HepG2 (cell line): ENCODE measurements around the gene GPHN. TPM values are rescaled to one million over a fixed set of nuclear protein-coding genes. Genes with fewer than 3 reads are reported as not detected.

Experiments used
- ASH2L ChIP-seq: fragments of 300-600, 200-600 bp; sonication (generic); IDR thresholded peaks from 2 replicates; pipeline ENCODE4 v1.7.0; 2017; ENCODE audit warnings: low read depth, mild to moderate bottlenecking, moderate library complexity, mixed read lengths, low read length; ENCODE audit not compliant: insufficient read length
- FOSL1 ChIP-seq: sonication (generic); formaldehyde crosslinking; IDR thresholded peaks from 2 replicates; pipeline ENCODE4 v1.9.0; 2021; ENCODE audit warnings: missing genetic modification reagents, borderline replicate concordance
- RFXAP ChIP-seq: sonication (generic); formaldehyde crosslinking; IDR thresholded peaks from 2 replicates; pipeline ENCODE4 v1.4.0; 2020; ENCODE audit warnings: missing genetic modification reagents, borderline replicate concordance
- ZMYM2 ChIP-seq: sonication (generic); formaldehyde crosslinking; IDR thresholded peaks from 2 replicates; pipeline ENCODE4 v1.8.0; 2022; ENCODE audit warnings: mild to moderate bottlenecking, missing genetic modification reagents
- ZNF615 ChIP-seq: sonication (generic); formaldehyde crosslinking; IDR thresholded peaks from 2 replicates; pipeline ENCODE4 v1.5.0; 2020; ENCODE audit warnings: mild to moderate bottlenecking, missing genetic modification reagents, borderline replicate concordance
- polyA plus RNA-seq, 8 experiments: library from polyadenylated mRNA; depleted of rRNA in 3 of 8; stranded (reverse) in 7 of 8; unstranded in 1 of 8; fragments of >200 nt; fragmentation: Illumina TruSeq in 4 of 8; extraction: Trizol in 4 of 8; gene quantifications; 2 replicates each; pipeline versions ENCODE4 v1.2.1 to v1.2.3, GENCODE V29; 2011 to 2016; ENCODE audit warnings: low read depth in 4 of 8, missing spikeins in 1 of 8, mixed read lengths in 1 of 8; ENCODE audit not compliant: insufficient read depth in 1 of 8
- total RNA-seq, 5 experiments: library from RNA; depleted of rRNA; stranded (reverse); fragments of >200 nt; fragmentation: Illumina TruSeq; extraction: Trizol; gene quantifications; 2 replicates each; pipeline ENCODE4 v1.2.3, GENCODE V29; 2016; ENCODE audit warnings: low read depth in 1 of 5
- TF ChIP-seq, protein P1 (sequence below): sonication (generic); formaldehyde crosslinking; IDR thresholded peaks from 2 replicates; pipeline ENCODE4 v1.4.0; 2020; ENCODE audit warnings: mild to moderate bottlenecking, missing genetic modification reagents
- TF ChIP-seq, protein P2 (sequence below): sonication (generic); formaldehyde crosslinking; IDR thresholded peaks from 2 replicates; pipeline ENCODE4 v1.4.0; 2020; ENCODE audit warnings: missing genetic modification reagents
- TF ChIP-seq, protein P3 (sequence below): sonication (generic); formaldehyde crosslinking; IDR thresholded peaks from 2 replicates; pipeline ENCODE4 v1.4.0; 2020; ENCODE audit warnings: missing genetic modification reagents, borderline replicate concordance
- TF ChIP-seq, protein P4 (sequence below): sonication (generic); formaldehyde crosslinking; IDR thresholded peaks from 2 replicates; pipeline ENCODE4 v1.5.0; 2020; ENCODE audit warnings: missing genetic modification reagents, mild to moderate bottlenecking, borderline replicate concordance

Gene GPHN
- total and polyA plus RNA-seq, 2 of the 13 experiments (the other 11 are each of a cell fraction or from before 2014, with no cell fraction given), result 12.7 to 19.2 TPM

DNA sequence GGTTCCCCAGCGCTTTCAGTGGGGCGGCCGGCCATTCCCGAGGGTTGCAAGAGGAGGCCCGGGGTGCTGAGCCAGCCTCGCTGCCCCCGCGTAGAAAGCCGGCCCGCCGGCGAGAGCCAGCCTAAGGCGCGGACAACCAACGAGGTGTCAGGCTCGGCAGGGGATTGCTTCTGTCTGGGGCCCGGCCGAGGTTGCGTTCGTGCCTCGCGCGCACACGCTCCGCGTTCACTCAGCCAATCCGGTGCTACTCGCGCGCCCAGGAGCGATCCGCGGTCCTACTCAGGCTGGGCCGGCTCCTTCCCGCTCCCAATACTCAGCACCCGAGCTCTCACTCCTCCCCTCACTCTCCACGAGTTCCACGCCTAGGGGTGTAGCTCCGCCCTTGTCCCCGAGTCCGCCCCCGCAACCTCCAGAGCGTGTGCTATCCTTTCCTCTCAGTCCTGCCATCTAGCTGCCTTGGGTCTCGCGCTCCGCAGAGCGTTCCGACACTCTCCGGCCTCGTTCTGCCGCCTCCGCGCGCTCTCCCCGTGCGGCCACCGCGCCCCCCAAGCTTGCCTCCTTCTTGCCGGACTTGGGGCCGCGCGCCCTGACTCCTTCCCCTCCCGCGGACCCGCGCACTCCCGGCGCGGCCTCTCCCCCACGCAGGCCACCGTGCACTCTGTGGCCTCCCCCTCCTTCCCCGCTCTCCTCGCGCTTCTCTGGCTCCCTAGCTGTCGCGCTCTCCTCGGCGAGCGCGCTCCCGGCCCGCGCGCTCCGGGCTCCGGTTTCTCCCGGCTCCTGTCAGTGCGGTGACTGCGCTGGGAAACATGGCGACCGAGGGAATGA lies at the start of gene GPHN (continued):
- TF ChIP-seq, protein P1, sequence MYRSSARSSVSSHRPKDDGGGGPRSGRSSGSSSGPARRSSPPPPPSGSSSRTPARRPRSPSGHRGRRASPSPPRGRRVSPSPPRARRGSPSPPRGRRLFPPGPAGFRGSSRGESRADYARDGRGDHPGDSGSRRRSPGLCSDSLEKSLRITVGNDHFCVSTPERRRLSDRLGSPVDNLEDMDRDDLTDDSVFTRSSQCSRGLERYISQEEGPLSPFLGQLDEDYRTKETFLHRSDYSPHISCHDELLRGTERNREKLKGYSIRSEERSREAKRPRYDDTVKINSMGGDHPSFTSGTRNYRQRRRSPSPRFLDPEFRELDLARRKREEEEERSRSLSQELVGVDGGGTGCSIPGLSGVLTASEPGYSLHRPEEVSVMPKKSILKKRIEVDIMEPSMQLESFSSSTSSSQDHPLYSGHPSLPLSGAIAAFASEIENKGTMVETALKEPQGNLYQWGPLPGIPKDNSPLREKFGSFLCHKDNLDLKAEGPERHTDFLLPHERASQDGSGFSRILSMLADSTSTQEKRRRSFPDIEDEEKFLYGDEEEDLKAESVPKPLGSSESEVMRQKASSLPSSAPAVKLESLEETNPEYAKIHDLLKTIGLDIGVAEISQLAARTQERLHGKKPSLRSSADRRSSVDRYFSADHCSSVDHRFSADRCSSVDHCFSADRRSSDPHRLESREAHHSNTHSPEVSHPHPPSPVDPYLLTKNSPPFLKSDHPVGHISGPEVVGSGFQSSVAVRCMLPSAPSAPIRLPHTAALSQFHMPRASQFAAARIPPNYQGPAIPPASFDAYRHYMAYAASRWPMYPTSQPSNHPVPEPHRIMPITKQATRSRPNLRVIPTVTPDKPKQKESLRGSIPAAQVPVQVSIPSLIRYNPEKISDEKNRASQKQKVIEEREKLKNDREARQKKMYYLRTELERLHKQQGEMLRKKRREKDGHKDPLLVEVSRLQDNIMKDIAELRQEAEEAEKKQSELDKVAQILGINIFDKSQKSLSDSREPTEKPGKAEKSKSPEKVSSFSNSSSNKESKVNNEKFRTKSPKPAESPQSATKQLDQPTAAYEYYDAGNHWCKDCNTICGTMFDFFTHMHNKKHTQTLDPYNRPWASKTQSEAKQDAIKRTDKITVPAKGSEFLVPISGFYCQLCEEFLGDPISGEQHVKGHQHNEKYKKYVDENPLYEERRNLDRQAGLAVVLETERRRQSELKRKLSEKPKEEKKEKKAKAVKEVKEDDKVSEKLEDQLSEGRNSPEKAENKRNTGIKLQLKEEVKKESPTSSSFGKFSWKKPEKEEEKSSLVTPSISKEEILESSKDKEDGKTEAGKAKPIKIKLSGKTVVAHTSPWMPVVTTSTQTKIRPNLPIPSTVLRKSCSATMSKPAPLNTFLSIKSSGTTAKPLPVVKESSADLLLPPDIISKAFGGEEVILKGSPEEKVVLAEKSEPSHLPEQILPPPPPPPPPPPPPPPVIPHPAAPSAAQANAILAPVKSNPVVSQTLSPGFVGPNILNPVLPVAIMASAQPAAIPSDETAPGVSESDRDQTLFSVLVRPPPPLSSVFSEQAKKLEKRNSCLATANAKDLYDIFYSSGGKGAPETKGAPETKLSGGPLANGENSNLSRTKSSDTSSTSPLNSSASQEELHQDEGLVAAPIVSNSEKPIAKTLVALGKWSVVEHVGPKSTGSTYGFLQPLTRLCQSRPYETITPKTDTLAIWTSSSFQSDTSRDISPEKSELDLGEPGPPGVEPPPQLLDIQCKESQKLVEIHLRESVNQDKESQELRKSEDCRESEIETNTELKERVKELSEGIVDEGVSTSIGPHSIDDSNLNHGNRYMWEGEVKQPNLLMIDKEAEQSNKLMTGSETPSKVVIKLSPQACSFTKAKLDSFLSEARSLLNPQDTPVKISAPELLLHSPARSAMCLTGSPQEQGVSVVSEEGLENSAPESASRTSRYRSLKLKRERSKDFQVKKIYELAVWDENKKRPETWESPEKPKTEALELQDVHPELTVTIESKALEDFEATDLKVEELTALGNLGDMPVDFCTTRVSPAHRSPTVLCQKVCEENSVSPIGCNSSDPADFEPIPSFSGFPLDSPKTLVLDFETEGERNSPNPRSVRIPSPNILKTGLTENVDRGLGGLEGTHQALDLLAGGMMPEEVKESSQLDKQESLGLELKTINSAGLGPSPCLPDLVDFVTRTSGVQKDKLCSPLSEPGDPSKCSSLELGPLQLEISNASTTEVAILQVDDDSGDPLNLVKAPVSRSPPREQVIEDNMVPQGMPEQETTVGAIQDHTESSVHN (CRISPR knock-in tag), result no peak
- peak; percentile 80 for TF ChIP-seq ASH2L
- TF ChIP-seq FOSL1 (CRISPR knock-in tag), result no peak
- TF ChIP-seq ZMYM2 (CRISPR knock-in tag), result no peak
- TF ChIP-seq, protein P2, sequence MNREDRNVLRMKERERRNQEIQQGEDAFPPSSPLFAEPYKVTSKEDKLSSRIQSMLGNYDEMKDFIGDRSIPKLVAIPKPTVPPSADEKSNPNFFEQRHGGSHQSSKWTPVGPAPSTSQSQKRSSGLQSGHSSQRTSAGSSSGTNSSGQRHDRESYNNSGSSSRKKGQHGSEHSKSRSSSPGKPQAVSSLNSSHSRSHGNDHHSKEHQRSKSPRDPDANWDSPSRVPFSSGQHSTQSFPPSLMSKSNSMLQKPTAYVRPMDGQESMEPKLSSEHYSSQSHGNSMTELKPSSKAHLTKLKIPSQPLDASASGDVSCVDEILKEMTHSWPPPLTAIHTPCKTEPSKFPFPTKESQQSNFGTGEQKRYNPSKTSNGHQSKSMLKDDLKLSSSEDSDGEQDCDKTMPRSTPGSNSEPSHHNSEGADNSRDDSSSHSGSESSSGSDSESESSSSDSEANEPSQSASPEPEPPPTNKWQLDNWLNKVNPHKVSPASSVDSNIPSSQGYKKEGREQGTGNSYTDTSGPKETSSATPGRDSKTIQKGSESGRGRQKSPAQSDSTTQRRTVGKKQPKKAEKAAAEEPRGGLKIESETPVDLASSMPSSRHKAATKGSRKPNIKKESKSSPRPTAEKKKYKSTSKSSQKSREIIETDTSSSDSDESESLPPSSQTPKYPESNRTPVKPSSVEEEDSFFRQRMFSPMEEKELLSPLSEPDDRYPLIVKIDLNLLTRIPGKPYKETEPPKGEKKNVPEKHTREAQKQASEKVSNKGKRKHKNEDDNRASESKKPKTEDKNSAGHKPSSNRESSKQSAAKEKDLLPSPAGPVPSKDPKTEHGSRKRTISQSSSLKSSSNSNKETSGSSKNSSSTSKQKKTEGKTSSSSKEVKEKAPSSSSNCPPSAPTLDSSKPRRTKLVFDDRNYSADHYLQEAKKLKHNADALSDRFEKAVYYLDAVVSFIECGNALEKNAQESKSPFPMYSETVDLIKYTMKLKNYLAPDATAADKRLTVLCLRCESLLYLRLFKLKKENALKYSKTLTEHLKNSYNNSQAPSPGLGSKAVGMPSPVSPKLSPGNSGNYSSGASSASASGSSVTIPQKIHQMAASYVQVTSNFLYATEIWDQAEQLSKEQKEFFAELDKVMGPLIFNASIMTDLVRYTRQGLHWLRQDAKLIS (CRISPR knock-in tag), result no peak
- TF ChIP-seq RFXAP, result peak; percentile 73; the same call in 1 of the 2 replicates
- TF ChIP-seq, protein P3, sequence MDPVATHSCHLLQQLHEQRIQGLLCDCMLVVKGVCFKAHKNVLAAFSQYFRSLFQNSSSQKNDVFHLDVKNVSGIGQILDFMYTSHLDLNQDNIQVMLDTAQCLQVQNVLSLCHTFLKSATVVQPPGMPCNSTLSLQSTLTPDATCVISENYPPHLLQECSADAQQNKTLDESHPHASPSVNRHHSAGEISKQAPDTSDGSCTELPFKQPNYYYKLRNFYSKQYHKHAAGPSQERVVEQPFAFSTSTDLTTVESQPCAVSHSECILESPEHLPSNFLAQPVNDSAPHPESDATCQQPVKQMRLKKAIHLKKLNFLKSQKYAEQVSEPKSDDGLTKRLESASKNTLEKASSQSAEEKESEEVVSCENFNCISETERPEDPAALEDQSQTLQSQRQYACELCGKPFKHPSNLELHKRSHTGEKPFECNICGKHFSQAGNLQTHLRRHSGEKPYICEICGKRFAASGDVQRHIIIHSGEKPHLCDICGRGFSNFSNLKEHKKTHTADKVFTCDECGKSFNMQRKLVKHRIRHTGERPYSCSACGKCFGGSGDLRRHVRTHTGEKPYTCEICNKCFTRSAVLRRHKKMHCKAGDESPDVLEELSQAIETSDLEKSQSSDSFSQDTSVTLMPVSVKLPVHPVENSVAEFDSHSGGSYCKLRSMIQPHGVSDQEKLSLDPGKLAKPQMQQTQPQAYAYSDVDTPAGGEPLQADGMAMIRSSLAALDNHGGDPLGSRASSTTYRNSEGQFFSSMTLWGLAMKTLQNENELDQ, result no peak
- no peak for TF ChIP-seq ZNF615
- TF ChIP-seq, protein P4, sequence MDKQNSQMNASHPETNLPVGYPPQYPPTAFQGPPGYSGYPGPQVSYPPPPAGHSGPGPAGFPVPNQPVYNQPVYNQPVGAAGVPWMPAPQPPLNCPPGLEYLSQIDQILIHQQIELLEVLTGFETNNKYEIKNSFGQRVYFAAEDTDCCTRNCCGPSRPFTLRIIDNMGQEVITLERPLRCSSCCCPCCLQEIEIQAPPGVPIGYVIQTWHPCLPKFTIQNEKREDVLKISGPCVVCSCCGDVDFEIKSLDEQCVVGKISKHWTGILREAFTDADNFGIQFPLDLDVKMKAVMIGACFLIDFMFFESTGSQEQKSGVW, result peak; percentile 66; the same call in 1 of the 2 replicates
